Endothelial cell (in vitro differentiated cells): Measurements from ENCODE around the gene PATJ. TPM values are rescaled to one million over a fixed set of nuclear protein-coding genes. Genes with fewer than 3 reads are reported as not detected.
"Not testable (repeated sequence)": the region's sequence is repeated elsewhere in the genome, so short reads cannot be mapped to it uniquely, and the experiment has no call there.

Source experiments
- DNase-seq: peaks from one replicate; pipeline ENCODE4 v3.0.0; 2021; ENCODE audit warnings: low spot score
- H3K27ac Mint-ChIP-seq: one replicate; pipeline ENCODE4 v1.8.0; 2021; ENCODE audit warnings: mixed read lengths, inconsistent platforms; ENCODE audit not compliant: unreplicated experiment
- H3K27me3 Mint-ChIP-seq: one replicate; pipeline ENCODE4 v1.8.0; 2021; ENCODE audit warnings: mild to moderate bottlenecking, moderate library complexity, mixed read lengths, inconsistent platforms; ENCODE audit not compliant: unreplicated experiment
- H3K36me3 Mint-ChIP-seq: one replicate; pipeline ENCODE4 v1.8.0; 2021; ENCODE audit warnings: mild to moderate bottlenecking, low read depth, mixed read lengths, inconsistent platforms; ENCODE audit not compliant: unreplicated experiment
- H3K4me1 Mint-ChIP-seq: one replicate; pipeline ENCODE4 v1.8.0; 2021; ENCODE audit warnings: mild to moderate bottlenecking, mixed read lengths, inconsistent platforms; ENCODE audit not compliant: unreplicated experiment
- H3K4me3 Mint-ChIP-seq: one replicate; pipeline ENCODE4 v1.8.0; 2021; ENCODE audit warnings: mild to moderate bottlenecking, mixed read lengths, inconsistent platforms; ENCODE audit not compliant: unreplicated experiment
- H3K9me3 Mint-ChIP-seq: one replicate; pipeline ENCODE4 v1.8.0; 2021; ENCODE audit warnings: mixed read lengths, inconsistent platforms; ENCODE audit not compliant: unreplicated experiment
- CTCF ChIP-seq: fragments of 200-600 bp; sonication (generic); IDR thresholded peaks from one replicate; pipeline ENCODE4 v1.5.0; 2021; ENCODE audit warnings: antibody characterized with exemption; ENCODE audit not compliant: unreplicated experiment
- total RNA-seq: library from RNA; stranded (reverse); fragmentation: NEBNext Ultra II Directional; extraction: Animal tissue kit (Norgen Biotek cat#: 25700); gene quantifications from one replicate; pipeline ENCODE4 v1.2.1, GENCODE V29; 2021; ENCODE audit not compliant: unreplicated experiment

PATJ gene
- total RNA-seq, 1 donor from 2014 or later, result 13.9 TPM

GRCh38 chr1:62181532-62181931 is 439.3 kb downstream of the PATJ start:
- DNase-seq, result no peak
- H3K9me3 Mint-ChIP-seq, result no peaks in the 10 kb centered on the region
- no peaks in the 10 kb centered on the region for H3K27me3 Mint-ChIP-seq
- H3K36me3 Mint-ChIP-seq, result no peaks in the 10 kb centered on the region
- no peak for TF ChIP-seq CTCF
- H3K4me1 Mint-ChIP-seq, result peaks cover 55% of the 10 kb centered on the region
- no peak overlapping the region for H3K4me3 Mint-ChIP-seq
- peak overlapping the region; percentile 81 for H3K27ac Mint-ChIP-seq

GRCh38 chr1:62182157-62182556 is 439.9 kb downstream of the PATJ start:
- Mint-ChIP-seq H3K4me1 (peaks cover 55% of the 10 kb centered on the region), H3K27ac (peak overlapping the region; percentile 81)

GRCh38 chr1:62183164-62184020 is 441.1 kb downstream of the PATJ start:
- H3K4me1 Mint-ChIP-seq, result peaks cover 49% of the 10 kb centered on the region

More at GRCh38 chr1:62182157-62182556, 439.9 kb downstream of the PATJ start:
- not testable (repeated sequence) for H3K27me3 Mint-ChIP-seq, H3K36me3 Mint-ChIP-seq, DNase-seq, H3K9me3 Mint-ChIP-seq
- H3K4me3 Mint-ChIP-seq, result peak overlapping the region; percentile 16

GRCh38 chr1:62184336-62184735 is 442.1 kb downstream of the PATJ start:
- H3K27ac Mint-ChIP-seq, result no peak overlapping the region
- peaks cover 44% of the 10 kb centered on the region for H3K4me1 Mint-ChIP-seq
- H3K9me3 Mint-ChIP-seq, result no peaks in the 10 kb centered on the region
- DNase-seq, result no peak
- no peak overlapping the region for H3K4me3 Mint-ChIP-seq
- H3K36me3 Mint-ChIP-seq, result no peaks in the 10 kb centered on the region
- no peak for TF ChIP-seq CTCF
- no peaks in the 10 kb centered on the region for H3K27me3 Mint-ChIP-seq

More at GRCh38 chr1:62183164-62184020, 441.1 kb downstream of the PATJ start:
- Mint-ChIP-seq H3K4me3 (peak overlapping the region; percentile 34), H3K27ac (peak overlapping the region; percentile 90)
- H3K27me3 Mint-ChIP-seq, H3K9me3 Mint-ChIP-seq, H3K36me3 Mint-ChIP-seq, DNase-seq: not testable (repeated sequence)

- H3K27ac Mint-ChIP-seq, H3K36me3 Mint-ChIP-seq, H3K4me3 Mint-ChIP-seq, H3K9me3 Mint-ChIP-seq, H3K27me3 Mint-ChIP-seq, DNase-seq: not testable (repeated sequence)
- peaks cover 35% of the 10 kb centered on the region for H3K4me1 Mint-ChIP-seq
Measured at GRCh38 chr1:62185233-62185632, 443.0 kb downstream of the PATJ start.

- Mint-ChIP-seq H3K4me3 (no peak overlapping the region), H3K27ac (no peak overlapping the region), H3K27me3 (no peaks in the 10 kb centered on the region), H3K36me3 (no peaks in the 10 kb centered on the region), H3K4me1 (peaks cover 31% of the 10 kb centered on the region), H3K9me3 (no peaks in the 10 kb centered on the region)
- no peak for TF ChIP-seq CTCF
- no peak for DNase-seq
Measured at GRCh38 chr1:62185677-62186076, 443.4 kb downstream of the PATJ start.
